ENCODE measurements around the gene RABEP2.
"Not testable (repeated sequence)": the region's sequence is repeated elsewhere in the genome, so short reads cannot be mapped to it uniquely, and the experiment has no call there.

Gene RABEP2

DNA sequence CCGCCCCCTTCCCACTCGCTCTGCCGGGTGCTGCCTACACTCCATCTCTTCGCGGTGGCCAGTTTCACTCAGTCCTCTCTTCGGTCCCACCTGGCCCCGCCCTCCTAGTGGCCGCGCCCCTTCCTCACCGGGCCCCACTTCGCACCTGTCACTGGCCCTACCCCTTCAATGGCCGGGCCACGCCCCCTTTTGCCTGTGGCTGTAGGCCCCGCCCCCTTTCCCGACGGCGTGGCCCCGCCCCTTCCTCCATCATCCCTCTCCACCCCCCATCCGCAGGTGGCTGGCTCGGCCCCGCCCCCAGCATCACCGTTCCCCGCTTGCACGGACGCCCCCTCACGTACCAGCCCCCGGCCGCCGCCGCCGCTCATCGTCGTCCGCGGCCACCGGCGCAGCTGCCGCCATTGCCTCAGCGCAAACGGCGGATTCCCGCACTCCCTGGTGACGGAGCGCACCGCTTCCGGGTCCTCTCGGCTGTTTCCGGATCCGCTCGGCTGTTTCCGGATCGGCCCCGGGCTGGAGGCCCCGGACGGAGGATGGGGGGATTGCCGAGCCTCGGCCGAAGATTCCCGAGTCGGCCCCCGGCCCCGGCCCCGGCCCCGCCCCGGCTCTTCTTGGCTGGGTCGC, at the start of gene RABEP2:
Gene RABEP2, minus strand, starts transcription at position 477 of the 624 bp plus-strand sequence. Its CDS starts 75 bp downstream, at position 402.
- peak; percentile 98 for DNase-seq

DNA sequence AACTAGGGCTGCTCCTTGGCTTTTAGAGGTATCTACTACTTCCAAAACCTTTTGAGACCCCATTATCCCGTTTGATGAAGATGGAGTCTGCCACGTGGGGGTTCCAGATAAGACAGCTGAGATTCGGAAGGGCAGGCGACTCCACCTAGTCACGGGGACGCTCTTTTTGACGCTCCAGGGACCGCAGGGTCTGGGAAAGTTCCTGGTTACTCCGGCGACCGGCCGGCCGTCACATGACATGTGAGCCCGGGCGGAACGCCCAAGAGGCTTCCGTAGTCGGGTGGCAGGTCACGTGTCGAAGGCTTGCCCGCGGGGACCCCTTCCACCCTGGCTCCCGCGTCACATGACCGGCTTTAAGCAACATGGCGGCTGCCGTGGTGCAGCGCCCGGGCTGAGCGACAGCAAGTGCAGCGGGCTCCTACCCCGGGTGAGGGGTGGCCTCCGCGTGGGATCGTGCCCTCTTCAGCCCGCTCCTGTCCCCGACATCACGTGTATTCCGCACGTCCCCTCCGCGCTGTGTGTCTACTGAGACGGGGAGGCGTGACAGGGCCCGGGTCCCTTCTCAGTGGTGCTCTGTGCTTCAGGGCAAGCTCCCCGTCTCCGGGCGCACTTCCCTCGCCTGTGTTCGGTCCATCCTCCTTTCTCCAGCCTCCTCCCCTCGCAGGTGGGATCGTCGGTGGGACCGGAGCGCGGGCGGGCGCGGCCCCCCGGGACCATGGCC, 49.6 kb upstream of the RABEP2 start, which contains the start of gene SPNS1:
Gene SPNS1, plus strand, starts transcription at position 342 of the 721 bp plus-strand sequence. Its CDS starts 374 bp downstream, at position 716.
- DNase-seq: peak; percentile 98

GRCh38 chr16:28974007-28974436, 49.0 kb upstream of the RABEP2 start:
- DNase-seq: peak; percentile 85

DNA sequence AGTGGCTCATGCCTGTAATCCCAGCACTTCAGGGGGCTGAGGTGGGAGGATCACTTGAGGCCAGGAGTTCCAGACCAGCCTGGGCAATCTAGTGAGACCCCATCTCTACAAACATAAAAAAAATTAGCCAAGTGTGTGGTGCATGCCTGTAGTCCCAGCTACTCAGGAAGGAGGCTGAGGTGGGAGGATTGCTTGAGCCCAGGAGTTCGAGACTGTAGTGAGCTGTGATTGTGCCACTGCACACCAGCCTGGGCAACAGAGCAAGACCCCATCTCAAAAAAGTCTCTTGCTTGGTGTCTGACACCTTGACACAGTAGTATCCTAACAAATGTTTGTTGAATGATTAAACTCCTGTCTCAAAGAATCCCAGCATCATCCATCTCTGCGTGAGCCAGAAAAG, 44.7 kb upstream of the RABEP2 start:
- DNase-seq: not testable (repeated sequence)

DNA sequence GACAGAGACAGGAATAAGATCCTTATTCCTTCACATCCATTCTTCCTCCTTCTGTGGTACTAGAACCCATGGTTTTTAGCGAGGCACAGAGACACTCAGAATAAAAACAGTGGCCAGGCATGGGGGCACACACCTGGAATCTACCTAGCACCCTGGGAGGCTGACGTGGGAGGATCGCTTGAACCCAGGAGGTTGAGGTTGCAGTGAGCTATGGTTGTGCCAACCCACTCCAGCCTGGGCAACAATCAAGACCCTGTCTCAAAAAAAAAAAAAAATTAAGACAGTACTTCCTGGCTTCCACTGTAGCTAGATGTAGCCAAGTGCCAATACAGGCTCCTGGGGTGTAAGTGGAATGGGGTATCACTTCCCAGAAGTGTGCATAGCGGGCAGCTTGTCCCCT, 42.1 kb upstream of the RABEP2 start:
- DNase-seq: no peak

- DNase-seq: no peak
These were observed 39.5 kb upstream of the RABEP2 start for GRCh38 chr16:28964496-28964895.

- no peak for DNase-seq
These were observed 39.0 kb upstream of the RABEP2 start for GRCh38 chr16:28964072-28964471.

DNA sequence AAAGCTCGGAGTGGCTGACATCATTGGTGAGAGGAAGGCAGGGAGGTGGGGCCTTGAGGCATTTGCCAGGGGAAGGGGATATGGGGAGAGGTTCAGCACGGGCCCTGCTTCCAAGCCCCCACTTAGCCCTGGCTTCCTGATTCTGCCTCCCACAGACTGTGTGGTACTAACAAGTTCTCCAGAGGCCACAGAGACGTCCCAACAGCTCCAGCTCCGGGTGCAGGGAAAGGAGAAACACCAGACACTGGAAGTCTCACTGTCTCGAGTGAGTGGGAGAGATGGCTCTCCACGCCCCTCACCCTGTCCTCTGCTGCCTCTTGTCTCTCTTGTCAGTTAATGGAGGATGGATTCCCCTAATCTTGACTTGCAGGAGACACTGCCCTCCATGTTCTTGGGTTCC, 33.8 kb upstream of the RABEP2 start:
- no peak for DNase-seq

GRCh38 chr16:28958216-28958615, 33.2 kb upstream of the RABEP2 start:
- no peak for DNase-seq

- no peak for DNase-seq
These were observed 26.4 kb upstream of the RABEP2 start for GRCh38 chr16:28951410-28951943.

- peak; percentile 100 for DNase-seq
These were observed 25.8 kb upstream of the RABEP2 start, which contains the start of gene NFATC2IP for GRCh38 chr16:28950648-28951409. TSS of gene NFATC2IP (plus strand) at chr16:28950937. CDS start at chr16:28951012, 75 bp downstream.

GRCh38 chr16:28946681-28947080, 21.6 kb upstream of the RABEP2 start:
- DNase-seq: no peak

GRCh38 chr16:28943281-28943680, 18.2 kb upstream of the RABEP2 start:
- DNase-seq: no peak

DNA sequence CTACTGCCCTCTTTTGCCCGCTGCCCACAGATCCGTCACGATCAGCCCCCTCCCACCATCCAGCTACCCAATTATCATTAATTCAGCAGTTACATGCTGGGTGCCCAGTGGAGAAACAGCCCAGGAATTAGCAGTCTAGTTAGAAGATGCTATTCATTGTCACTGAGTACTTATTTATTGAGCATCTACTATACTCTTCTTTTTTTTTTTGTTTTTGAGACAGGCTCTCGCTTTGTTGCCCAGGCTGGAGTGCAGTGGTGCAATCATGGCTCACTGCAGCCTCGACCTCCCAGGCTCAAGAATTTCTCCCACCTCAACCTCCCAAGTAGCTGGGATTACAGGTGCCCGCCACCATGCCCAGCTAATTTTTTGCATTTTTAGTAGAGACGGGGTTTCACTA, 14.8 kb upstream of the RABEP2 start:
- DNase-seq: not testable (repeated sequence)

- DNase-seq: no peak
These were observed 13.7 kb upstream of the RABEP2 start for GRCh38 chr16:28938721-28939120.

DNA sequence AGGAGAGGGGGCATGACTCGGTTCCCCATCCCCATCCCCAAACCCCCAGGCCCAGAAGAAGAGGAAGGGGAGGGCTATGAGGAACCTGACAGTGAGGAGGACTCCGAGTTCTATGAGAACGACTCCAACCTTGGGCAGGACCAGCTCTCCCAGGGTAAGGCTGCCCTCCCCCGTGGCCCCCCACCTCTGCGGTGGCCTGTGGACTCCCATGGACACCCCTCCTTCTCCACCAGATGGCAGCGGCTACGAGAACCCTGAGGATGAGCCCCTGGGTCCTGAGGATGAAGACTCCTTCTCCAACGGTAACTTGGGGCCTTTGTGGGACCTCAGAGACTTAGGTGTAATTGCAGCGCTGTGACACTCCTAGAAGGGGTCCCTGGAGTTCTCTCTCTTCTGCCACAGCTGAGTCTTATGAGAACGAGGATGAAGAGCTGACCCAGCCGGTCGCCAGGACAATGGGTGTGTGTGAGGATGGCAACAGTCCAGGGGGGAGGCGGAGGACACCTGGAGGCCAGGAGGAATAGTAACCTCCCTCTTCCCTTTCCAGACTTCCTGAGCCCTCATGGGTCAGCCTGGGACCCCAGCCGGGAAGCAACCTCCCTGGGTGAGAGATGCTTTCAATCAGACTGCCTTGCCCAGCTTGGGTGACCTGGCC, 12.3 kb upstream of the RABEP2 start:
- DNase-seq: no peak

DNA sequence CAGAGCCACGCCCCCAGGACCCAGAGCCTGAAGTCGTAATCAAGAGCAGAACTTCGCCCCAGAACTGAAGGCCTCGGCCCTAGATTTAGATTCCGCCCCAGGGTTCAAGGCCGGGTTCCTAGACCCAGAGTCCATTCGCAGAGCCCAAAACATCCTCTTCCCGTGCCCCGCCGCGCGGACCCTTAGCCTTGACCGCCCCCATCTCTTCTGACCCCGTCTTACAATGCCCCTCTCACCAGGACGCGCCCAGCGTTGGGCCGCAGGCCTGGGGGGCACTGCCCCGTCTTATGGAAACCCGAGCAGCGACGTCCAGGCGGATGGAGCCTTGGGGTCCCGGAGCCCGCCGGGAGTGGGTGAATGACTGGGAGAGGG, 11.7 kb upstream of the RABEP2 start:
- DNase-seq: no peak

GRCh38 chr16:28935924-28936783, 11.1 kb upstream of the RABEP2 start:
- DNase-seq: peak; percentile 42

- DNase-seq: no peak
These were observed 10.3 kb upstream of the RABEP2 start for GRCh38 chr16:28935346-28935745.

DNA sequence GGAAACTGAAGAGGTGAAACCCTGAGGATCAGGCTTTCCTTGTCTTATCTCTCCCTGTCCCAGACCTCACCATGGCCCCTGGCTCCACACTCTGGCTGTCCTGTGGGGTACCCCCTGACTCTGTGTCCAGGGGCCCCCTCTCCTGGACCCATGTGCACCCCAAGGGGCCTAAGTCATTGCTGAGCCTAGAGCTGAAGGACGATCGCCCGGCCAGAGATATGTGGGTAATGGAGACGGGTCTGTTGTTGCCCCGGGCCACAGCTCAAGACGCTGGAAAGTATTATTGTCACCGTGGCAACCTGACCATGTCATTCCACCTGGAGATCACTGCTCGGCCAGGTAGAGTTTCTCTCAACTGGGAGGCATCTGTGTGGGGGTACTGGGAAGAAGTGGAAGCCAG, 8.1 kb upstream of the RABEP2 start:
- DNase-seq: no peak

GRCh38 chr16:28932339-28933141, 7.5 kb upstream of the RABEP2 start:
- no peak for DNase-seq
